Subcutaneous abdominal adipose tissue (tissue), 5 donors: ENCODE data around the gene PIEZO2.
"Not testable (repeated sequence)": the region's sequence is repeated elsewhere in the genome, so short reads cannot be mapped to it uniquely, and the experiment has no call there.

Experiments
- H3K27ac ChIP-seq: one replicate; pipeline ENCODE4 v1.7.0; 2013; ENCODE audit warnings: low read depth, mild to moderate bottlenecking, inconsistent platforms, low read length, moderate library complexity
- H3K27me3 ChIP-seq, 5 donors: one replicate each; pipeline ENCODE4 v1.7.0; 2013; ENCODE audit warnings: low read length in 5 of 5, inconsistent platforms in 1 of 5; ENCODE audit not compliant: control insufficient read depth in 5 of 5, insufficient read depth in 4 of 5
- H3K36me3 ChIP-seq, 5 donors: one replicate each; pipeline ENCODE4 v1.7.0; 2013; ENCODE audit warnings: low read length in 5 of 5; ENCODE audit not compliant: control insufficient read depth in 5 of 5, insufficient read depth in 5 of 5
- H3K4me1 ChIP-seq, 5 donors: one replicate each; pipeline ENCODE4 v1.7.0; 2013; ENCODE audit warnings: low read length in 5 of 5, mild to moderate bottlenecking in 3 of 5, moderate library complexity in 1 of 5; ENCODE audit not compliant: control insufficient read depth in 5 of 5, insufficient read depth in 5 of 5
- H3K4me3 ChIP-seq, 5 donors: one replicate each; pipeline ENCODE4 v1.7.0; 2013; ENCODE audit warnings: low read length in 5 of 5, low read depth in 1 of 5
- H3K9ac ChIP-seq, 5 donors: one replicate each; pipeline ENCODE4 v1.7.0; 2013; ENCODE audit warnings: low read length in 5 of 5, mild to moderate bottlenecking in 4 of 5, moderate library complexity in 3 of 5
- H3K9me3 ChIP-seq, 5 donors: one replicate each; pipeline ENCODE4 v1.7.0; 2013; ENCODE audit warnings: low read length in 5 of 5; ENCODE audit not compliant: control insufficient read depth in 5 of 5
- donor health status: healthy.
- donor health status: healthy.
- donor health status: healthy.
- donor health status: healthy.
- donor health status: healthy.

Gene PIEZO2

DNA sequence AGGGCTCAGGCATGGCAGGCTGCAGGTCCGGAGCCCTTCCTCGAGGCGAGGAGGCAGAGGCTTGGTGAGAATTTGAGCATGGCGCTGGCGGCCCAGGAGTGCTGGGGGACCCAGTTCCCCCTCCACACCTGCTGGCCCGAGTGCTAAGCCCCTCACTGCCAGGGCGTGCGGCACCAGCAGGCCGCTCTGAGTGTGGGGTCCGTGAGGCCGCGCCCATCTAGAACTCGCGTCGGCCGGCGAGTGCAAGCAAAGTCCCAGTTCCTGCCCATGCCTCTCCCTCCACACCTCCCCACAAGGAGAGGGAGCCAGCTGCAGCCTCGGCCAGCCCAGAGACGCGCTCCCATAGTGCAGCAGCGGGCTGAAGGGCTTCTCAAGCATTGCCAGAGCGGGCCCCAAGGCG is 233.0 kb downstream of the PIEZO2 start:
- no peak overlapping the region for H3K9ac ChIP-seq
- H3K27ac ChIP-seq: no peak overlapping the region
- H3K27me3 ChIP-seq: no peaks in the 10 kb centered on the region
- no peaks in the 10 kb centered on the region for H3K9me3 ChIP-seq
- peaks cover 0 to 6% (median 0%) of the 10 kb centered on the region in 5 donors for H3K4me1 ChIP-seq
- no peak overlapping the region for H3K4me3 ChIP-seq
- H3K36me3 ChIP-seq: no peaks in the 10 kb centered on the region

DNA sequence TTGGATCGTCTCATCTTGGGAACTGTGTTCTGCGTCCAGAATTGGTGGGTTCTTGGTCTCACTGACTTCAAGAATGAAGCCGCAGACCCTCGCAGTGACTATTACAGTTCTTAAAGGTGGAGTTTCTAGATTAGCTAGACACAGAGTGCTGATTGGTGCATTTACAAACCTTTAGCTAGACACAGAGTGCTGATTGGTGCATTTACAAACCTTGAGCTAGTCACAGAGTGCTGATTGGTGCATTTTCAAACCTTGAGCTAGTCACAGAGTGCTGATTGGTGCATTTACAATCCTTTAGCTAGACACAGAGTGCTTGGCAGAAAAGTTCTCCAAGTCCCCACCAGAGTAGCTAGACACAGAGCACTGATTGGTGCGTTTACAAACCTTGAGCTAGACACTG is 233.6 kb downstream of the PIEZO2 start:
- not testable (repeated sequence) for H3K9me3 ChIP-seq, H3K27me3 ChIP-seq, H3K36me3 ChIP-seq, H3K4me3 ChIP-seq, H3K9ac ChIP-seq, H3K4me1 ChIP-seq, H3K27ac ChIP-seq

DNA sequence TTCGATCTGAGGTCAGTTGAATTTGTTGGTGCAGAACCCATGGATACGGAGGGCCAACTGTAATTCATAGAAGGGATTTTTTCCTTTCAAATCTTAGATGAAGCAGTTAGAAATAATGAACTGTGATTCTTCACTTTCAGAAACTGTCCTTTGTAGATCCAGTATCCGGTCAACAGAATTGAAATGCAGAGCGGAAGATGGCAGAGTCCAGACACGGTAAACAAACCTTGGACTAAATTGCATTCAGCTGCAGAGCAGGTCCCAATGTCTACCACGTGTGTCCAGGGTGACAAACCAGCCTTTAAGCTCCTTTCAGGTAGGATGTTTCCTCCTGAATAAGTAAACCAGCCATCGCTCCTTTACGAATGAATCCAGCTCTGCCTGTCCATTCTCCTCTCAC is 234.8 kb downstream of the PIEZO2 start:
- not testable (repeated sequence) for H3K36me3 ChIP-seq, H3K4me3 ChIP-seq, H3K9ac ChIP-seq, H3K9me3 ChIP-seq, H3K27ac ChIP-seq, H3K4me1 ChIP-seq, H3K27me3 ChIP-seq

DNA sequence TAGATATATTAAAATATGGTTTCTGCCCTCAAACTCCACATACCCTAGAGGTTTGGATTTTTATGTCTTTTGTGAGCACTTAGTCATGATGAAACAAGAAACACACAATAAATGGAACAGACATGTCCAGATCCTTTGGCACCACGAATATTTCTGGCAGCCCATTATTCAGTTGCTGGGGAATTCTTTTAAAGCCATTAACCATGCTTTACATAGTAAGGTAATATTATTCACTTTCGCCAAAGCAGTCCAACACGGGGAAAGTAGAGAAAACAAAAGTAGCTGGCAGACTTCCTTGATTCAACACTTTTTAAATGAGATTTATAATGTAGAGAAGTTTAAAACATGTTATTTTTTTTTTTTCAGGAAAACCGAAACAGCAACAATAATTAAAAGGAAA is 235.4 kb downstream of the PIEZO2 start:
- no peak overlapping the region for H3K9ac ChIP-seq
- H3K36me3 ChIP-seq: no peaks in the 10 kb centered on the region
- no peaks in the 10 kb centered on the region for H3K27me3 ChIP-seq
- no peak overlapping the region for H3K27ac ChIP-seq
- no peak overlapping the region for H3K4me3 ChIP-seq
- peaks cover 0 to 6% (median 0%) of the 10 kb centered on the region in 5 donors for H3K4me1 ChIP-seq
- no peaks in the 10 kb centered on the region for H3K9me3 ChIP-seq

DNA sequence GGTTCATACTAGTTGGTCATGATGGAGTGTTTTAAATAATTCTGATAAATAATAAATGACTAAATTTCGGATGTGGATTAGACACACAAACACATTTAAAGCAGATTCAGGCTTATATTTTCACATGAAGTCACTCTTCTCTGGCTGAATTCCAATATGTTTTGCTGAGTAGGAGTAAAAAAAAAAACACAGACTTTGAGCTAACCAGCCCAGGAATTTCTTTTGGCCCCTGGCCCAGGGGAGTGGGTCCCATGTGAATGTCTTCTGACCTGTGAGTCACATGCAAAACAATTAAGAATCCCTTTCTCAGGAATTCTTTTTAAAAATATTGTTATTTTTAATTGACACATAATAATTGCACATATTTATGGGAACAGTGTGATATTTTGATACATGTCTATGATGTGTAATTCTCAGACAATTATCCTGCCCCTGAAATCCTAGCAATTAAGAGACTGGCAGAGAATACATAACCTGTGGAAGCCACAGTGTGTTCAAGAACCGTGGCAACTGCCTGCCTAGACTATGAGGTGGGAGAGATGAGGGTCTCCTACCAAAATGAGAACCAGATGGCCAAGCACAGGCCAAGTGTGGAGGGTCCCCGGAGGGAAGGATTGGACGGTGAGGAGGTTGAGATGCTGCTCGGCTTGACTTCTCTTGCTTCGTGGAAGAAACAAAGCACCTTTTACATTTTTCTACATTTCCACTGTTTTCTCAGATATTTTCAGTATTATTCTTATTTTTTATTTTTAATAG is 236.4 kb downstream of the PIEZO2 start:
- Histone ChIP-seq H3K4me3 (no peak overlapping the region), H3K9me3 (peaks cover 0 to 2% (median 0%) of the 10 kb centered on the region in 5 donors), H3K27ac (no peak overlapping the region), H3K27me3 (no peaks in the 10 kb centered on the region), H3K9ac (no peak overlapping the region), H3K36me3 (no peaks in the 10 kb centered on the region), H3K4me1 (peaks cover 0 to 6% (median 0%) of the 10 kb centered on the region in 5 donors)

DNA sequence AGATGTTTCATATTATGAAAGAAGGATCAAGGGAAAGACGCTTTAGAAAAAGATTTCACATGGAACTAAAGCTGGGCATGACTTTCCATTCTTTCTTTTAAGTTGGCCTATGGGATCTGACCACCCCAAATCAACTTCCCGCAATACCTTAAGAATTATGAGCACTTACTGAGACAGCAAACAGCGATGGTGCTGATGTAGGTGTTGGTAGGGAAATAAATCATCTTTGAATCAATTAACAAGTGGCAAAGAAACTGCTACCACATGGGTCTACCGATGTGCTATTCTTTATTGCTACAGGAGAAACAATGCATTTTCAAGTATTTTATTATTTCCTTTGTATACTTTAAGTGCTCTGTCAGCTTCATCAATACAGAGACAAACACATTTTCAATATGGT is 239.6 kb downstream of the PIEZO2 start:
- no peak overlapping the region for H3K4me3 ChIP-seq
- H3K4me1 ChIP-seq: peaks cover 0 to 6% (median 0%) of the 10 kb centered on the region in 5 donors
- H3K27ac ChIP-seq: no peak overlapping the region
- no peaks in the 10 kb centered on the region for H3K27me3 ChIP-seq
- no peaks in the 10 kb centered on the region for H3K36me3 ChIP-seq
- peaks cover 0 to 2% (median 0%) of the 10 kb centered on the region in 5 donors for H3K9me3 ChIP-seq
- no peak overlapping the region for H3K9ac ChIP-seq

DNA sequence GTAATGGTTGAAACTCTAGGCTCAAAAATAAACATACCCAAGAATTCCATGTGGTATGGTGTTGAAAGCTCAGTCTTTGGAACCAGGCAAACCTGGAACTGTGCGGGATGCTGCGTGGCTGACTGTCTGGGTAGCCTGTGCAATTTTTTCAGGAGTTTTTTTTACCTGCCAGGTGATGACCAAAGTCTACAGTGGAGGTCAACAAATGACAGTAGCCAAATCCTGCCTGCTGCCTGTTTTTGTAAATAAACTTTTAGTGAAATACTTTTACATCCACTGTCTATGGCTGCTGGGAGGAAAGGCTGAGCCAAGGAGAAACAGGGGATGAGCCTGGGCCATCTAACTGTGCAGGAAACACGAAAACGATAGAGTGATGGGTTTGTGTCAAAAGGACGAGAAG is 240.6 kb downstream of the PIEZO2 start:
- H3K9ac ChIP-seq: no peak overlapping the region
- no peaks in the 10 kb centered on the region for H3K36me3 ChIP-seq
- no peak overlapping the region for H3K27ac ChIP-seq
- peaks cover 0 to 6% (median 0%) of the 10 kb centered on the region in 5 donors for H3K4me1 ChIP-seq
- H3K9me3 ChIP-seq: peaks cover 0 to 2% (median 0%) of the 10 kb centered on the region in 5 donors
- H3K4me3 ChIP-seq: no peak overlapping the region
- H3K27me3 ChIP-seq: no peaks in the 10 kb centered on the region

DNA sequence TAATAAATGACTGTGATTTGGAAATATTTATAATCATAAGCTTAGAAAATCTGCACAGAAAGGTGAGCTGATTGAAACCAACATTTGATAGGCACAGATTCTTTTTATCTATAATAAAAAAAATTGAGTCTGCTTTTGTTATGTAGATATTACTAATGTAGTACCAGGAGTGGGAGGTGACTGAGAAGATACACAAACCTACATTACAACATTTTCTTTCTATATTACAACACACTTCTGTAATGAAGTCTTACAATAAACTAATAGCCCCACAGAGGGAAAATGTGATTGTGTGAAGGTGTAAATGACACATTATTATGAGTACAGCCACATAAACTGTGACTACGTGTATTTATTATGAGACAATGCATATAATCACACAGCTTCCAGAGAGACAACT is 241.6 kb downstream of the PIEZO2 start:
- Histone ChIP-seq H3K4me1 (peaks cover 0 to 3% (median 0%) of the 10 kb centered on the region in 5 donors), H3K9ac (no peak overlapping the region), H3K27ac (no peak overlapping the region), H3K9me3 (peaks cover 0 to 2% (median 0%) of the 10 kb centered on the region in 5 donors), H3K27me3 (no peaks in the 10 kb centered on the region), H3K4me3 (no peak overlapping the region), H3K36me3 (no peaks in the 10 kb centered on the region)

DNA sequence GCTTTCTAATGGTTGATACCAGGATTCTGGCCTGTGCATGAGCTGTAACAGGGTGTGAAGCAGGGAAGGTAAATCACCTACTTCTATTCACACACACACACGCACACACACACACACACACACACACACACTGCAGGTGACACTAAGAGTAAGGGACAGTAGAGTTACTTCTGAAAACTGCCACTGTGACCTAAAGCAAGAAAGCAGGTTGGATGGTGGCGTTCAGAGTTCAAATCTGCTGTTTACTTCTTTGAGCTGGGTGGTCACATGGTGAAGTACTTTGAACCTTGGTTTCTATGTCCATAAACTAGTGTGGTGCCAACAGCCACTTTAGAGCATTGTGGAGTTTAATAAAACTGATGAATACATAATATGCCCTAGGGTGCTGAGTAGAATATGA is 248.0 kb downstream of the PIEZO2 start:
- no peak overlapping the region for H3K27ac ChIP-seq
- H3K4me1 ChIP-seq: no peaks in the 10 kb centered on the region
- no peaks in the 10 kb centered on the region for H3K27me3 ChIP-seq
- H3K9ac ChIP-seq: no peak overlapping the region
- H3K9me3 ChIP-seq: no peaks in the 10 kb centered on the region
- no peaks in the 10 kb centered on the region for H3K36me3 ChIP-seq
- no peak overlapping the region for H3K4me3 ChIP-seq

DNA sequence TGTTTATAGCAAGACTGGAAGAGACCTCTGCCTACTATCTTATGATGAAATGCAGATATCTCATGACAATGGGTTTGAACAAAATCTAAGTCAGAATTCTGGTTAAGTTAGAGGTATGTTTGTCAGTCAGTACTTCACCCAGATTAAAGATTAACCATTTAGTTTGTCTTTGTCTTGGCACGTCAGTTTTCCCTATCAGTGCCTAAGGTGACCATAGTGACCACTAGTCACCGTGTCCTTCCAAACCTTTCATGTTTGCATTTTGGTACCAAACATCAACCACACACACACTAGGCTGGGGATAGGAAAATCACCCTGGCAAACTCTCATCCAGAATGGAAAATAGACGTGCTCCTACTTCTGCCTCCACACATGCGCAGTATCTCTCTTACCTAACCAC is 248.9 kb downstream of the PIEZO2 start:
- no peaks in the 10 kb centered on the region for H3K4me1 ChIP-seq
- H3K27ac ChIP-seq: no peak overlapping the region
- no peaks in the 10 kb centered on the region for H3K9me3 ChIP-seq
- no peak overlapping the region for H3K9ac ChIP-seq
- H3K36me3 ChIP-seq: no peaks in the 10 kb centered on the region
- no peak overlapping the region for H3K4me3 ChIP-seq
- H3K27me3 ChIP-seq: no peaks in the 10 kb centered on the region
